Measurements from ENCODE around the gene DUSP8.

The DUSP8 gene

DNA sequence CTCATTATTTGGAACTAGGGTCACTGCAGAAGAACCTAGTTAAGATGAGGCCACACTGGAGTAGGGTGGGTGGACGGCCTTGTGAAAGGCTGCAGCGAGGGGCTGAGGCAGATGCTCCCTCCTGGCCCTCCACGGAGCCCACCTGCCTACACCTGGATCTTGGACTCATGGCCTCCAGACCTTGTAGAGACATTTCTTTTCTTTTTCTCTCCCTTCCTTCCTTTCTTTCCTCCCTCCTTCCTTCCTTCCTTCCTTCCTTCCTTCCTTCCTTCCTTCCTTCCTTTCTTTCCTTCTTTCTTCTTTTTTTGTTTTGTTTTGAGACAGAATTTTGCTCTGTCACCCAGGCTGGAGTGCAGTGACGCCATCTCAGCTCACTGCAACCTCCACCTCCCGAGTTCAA lies 26.6 kb downstream of the DUSP8 start:
- H3K27ac ChIP-seq = no peak overlapping the region
- no peak for DNase-seq (ENCODE audit: low spot score)
- ChIA-PET CTCF (interaction anchor here (0.6 to 5.1 kb wide), 5 partner anchors 14 to 241 kb away, joined by 4 to 78 read pairs (median 5); no protein-coding TSS in a partner anchor), POLR2A (ENCODE audit: low non-redundant PET) (no interaction called here)
- TF ChIP-seq, protein P1, sequence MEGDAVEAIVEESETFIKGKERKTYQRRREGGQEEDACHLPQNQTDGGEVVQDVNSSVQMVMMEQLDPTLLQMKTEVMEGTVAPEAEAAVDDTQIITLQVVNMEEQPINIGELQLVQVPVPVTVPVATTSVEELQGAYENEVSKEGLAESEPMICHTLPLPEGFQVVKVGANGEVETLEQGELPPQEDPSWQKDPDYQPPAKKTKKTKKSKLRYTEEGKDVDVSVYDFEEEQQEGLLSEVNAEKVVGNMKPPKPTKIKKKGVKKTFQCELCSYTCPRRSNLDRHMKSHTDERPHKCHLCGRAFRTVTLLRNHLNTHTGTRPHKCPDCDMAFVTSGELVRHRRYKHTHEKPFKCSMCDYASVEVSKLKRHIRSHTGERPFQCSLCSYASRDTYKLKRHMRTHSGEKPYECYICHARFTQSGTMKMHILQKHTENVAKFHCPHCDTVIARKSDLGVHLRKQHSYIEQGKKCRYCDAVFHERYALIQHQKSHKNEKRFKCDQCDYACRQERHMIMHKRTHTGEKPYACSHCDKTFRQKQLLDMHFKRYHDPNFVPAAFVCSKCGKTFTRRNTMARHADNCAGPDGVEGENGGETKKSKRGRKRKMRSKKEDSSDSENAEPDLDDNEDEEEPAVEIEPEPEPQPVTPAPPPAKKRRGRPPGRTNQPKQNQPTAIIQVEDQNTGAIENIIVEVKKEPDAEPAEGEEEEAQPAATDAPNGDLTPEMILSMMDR (conservative IDR thresholded peaks at IDR 0.05; ENCODE audit: low read depth) = no peak

DNA sequence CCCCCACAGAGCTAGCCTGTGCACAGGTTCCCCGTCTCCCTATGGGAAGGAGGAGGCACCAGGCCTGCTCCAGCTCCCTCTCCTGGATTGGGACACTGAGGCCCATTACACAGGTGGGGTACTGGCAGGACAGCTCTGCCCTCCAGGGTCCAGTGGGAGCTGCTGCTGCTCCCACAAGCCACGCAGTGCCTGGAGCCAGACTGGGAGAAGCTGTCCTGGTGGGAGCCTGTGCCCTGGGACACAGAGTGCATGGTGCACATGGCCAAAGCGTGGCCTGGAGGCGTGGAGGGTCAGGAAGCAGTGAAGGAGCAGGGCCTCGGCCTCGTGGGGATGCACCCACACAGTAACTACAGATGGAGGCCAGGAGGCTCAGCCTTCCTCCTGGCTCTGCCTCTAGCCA lies 27.5 kb downstream of the DUSP8 start:
- ChIA-PET CTCF (interaction anchor here (1.0 kb wide), 1 partner anchor 30 kb away, joined by 3 read pairs; no protein-coding TSS in a partner anchor), POLR2A (ENCODE audit: low non-redundant PET) (no interaction called here)
- DNase-seq (ENCODE audit: low spot score) = no peak
- TF ChIP-seq, protein P1 (conservative IDR thresholded peaks at IDR 0.05; ENCODE audit: low read depth) = no peak
- H3K27ac ChIP-seq = no peak overlapping the region

DNA sequence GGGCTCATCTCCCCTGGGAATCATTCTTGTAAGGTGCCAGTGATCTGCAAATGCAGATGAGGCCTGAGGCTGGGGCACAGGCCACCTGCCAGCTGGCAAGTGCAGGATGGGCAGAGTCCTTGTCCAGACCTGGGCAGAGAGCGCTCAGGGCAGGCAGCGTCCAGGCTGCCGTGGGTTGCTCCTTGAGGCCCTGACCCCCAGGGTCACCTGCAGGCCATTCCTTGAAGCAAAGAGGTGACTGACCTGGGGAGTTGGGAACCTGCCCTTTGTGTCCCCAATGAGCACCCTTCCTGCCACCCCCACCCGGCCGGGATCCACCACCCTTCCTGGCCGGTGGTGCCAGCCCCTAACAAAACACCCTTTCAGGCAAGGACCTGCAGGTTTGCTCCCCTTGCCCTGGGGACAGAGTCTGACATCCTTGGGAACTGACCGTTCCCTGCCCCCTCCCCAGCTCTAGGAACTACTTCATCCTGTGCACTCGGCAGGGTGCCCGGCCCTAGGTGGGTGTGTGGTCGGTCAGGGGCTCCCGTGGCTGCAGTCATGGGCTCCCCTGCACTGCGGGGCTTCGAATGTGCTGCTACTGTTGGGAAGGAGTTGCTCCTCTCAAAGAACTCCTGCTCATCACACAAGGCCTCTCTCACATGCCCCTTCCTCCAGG lies 28.3 kb downstream of the DUSP8 start:
- no peak overlapping the region for H3K27ac ChIP-seq
- DNase-seq (ENCODE audit: low spot score) = no peak
- ChIA-PET POLR2A (ENCODE audit: low non-redundant PET) (no interaction called here), CTCF (interaction anchor here (1.0 kb wide), 1 partner anchor 31 kb away, joined by 3 read pairs; no protein-coding TSS in a partner anchor)
- TF ChIP-seq, protein P1 (conservative IDR thresholded peaks at IDR 0.05; ENCODE audit: low read depth) = no peak

DNA sequence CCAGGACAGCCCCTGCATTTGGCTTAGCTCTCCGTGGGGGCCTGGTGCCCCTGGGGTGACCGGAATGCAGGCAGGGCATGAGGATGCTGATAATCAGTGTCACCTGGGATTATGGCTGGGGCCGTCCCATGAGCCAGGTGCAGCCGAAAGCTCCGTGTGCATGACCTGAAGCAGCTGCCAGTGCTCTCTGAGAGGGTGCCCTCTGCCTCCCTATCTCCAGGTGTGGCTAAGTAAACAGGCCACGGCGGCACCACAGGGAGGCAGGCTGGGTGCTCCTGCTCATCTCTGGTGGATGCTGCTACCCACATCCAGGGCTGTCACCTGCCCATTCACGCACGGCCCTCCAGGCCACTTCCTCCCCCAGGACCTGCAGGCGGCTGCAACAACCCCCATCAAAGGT lies 29.8 kb downstream of the DUSP8 start:
- TF ChIP-seq, protein P1 (conservative IDR thresholded peaks at IDR 0.05; ENCODE audit: low read depth) = no peak
- POLR2A ChIA-PET (ENCODE audit: low non-redundant PET) = no interaction called here
- DNase-seq (ENCODE audit: low spot score) = no peak
- CTCF ChIA-PET = interaction anchor here (1.0 kb wide), 1 partner anchor 33 kb away, joined by 5 read pairs; no protein-coding TSS in a partner anchor
- no peak overlapping the region for H3K27ac ChIP-seq

DNA sequence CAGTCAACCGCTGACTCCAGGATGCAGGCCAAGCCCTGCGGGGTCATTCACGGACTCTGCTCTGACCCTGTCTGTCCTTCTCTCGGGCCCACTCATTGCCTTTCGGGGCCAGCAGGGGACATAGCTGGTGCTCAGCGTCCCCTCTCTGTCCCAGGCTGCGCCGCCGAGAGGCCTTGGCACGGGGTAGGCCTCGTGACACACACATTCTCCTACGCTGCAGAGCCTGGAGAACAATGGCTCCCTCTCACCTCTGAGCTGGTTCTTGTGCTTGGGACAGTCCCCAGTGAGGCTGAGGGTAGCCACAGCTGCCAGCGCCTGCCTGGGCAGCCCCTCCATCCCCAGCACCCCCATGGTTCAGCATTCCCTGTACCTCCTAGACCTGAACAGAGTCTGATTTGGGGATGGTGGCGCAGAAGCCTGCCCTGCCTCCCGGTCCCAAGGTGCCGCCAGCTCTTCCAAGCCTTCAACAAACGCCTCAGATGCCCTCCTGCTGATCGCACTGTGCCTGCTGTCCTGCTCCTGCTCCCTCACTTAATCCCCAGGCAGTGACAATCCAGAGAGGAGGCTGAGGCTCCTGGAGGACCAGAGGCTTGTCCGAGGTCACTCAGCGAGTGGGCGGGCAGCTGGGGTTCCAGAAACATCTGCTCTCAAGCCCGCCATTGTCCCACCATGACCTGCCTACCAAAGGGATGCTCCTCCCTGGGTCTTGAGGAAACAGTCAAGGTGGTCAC lies 30.4 kb downstream of the DUSP8 start:
- no peak for DNase-seq (ENCODE audit: low spot score)
- TF ChIP-seq, protein P1 (conservative IDR thresholded peaks at IDR 0.05; ENCODE audit: low read depth) = no peak
- ChIA-PET POLR2A (ENCODE audit: low non-redundant PET) (no interaction called here), CTCF (interaction anchor here (1.0 kb wide), 1 partner anchor 33 kb away, joined by 5 read pairs; no protein-coding TSS in a partner anchor)
- no peak overlapping the region for H3K27ac ChIP-seq

DNA sequence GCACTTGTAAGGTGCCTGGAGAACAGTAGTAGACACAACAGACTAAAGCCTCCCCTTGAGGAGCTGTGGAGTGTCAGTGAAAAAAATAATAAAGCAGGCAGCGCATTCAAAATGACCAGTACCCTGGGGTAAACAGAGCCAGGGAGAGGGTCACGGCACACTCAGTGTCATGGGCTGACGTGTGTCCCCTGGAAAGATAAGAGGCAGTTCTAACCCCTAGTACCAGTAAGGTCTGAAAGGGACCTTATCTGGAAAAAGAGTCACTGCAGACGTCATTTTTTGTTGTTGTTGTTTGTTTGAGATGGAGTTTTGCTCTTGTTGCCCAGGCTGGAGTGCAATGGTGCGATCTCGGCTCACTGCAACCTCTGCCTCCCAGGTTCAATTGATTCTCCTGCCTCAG lies 32.0 kb downstream of the DUSP8 start:
- no peak for DNase-seq (ENCODE audit: low spot score)
- TF ChIP-seq, protein P1 (conservative IDR thresholded peaks at IDR 0.05; ENCODE audit: low read depth) = no peak
- H3K27ac ChIP-seq = no peak overlapping the region
- CTCF ChIA-PET = interaction anchor here (0.7 kb wide), 1 partner anchor 333 kb away, joined by 4 read pairs; no protein-coding TSS in a partner anchor
- POLR2A ChIA-PET (ENCODE audit: low non-redundant PET) = no interaction called here
